Stimulated activated CD4-positive, alpha-beta T cell treated with anti-CD3 and anti-CD28 coated beads, Interleukin-4, amount 100 ng/mL, for 1 hour (primary cell): ENCODE data around the gene WNT9B.
A peak's percentile ranks its signal among the peaks of the same experiment; 100 is the strongest.

ENCODE experiments used
- DNase-seq: peaks from one replicate; pipeline ENCODE4 v3.0.0-alpha.2; 2020

The WNT9B gene, protein sequence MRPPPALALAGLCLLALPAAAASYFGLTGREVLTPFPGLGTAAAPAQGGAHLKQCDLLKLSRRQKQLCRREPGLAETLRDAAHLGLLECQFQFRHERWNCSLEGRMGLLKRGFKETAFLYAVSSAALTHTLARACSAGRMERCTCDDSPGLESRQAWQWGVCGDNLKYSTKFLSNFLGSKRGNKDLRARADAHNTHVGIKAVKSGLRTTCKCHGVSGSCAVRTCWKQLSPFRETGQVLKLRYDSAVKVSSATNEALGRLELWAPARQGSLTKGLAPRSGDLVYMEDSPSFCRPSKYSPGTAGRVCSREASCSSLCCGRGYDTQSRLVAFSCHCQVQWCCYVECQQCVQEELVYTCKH

DNA sequence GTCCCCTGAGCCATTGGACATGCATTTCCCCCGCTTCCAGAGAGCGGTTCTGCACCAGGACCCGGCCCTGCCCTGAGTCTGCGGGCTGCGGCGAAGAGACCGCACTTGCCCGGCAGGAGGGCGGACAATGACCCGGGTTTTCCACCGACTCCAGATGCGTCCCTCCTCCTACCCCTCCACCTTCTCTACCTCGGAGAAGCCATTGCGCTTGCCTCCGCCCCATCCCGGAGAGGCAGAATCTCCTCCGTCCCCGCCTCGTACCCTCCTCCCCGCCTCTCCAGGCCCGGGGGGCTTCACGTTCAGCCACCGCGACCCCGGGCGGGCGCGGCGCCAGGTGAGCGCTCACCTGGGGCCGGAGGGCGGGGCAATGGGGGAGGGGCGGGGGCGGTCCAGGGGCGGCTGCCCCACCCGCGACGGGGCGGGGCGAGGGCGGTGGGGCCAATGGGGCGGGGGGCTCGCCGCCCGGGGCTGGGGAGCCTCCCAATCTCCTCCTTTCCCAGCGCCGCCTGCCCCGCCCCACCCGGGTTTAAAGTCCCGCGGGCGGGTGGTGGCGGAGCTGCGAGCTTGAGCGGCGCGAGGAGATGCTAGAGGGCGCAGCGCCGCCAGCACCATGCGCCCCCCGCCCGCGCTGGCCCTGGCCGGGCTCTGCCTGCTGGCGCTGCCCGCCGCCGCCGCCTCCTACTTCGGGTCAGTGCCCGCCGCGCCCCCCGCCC is at the start of gene WNT9B:
WNT9B (plus strand) TSS at position 555 of the 713 bp plus-strand sequence; CDS start at position 611, 56 bp downstream.
- DNase-seq: peak; percentile 15

DNA sequence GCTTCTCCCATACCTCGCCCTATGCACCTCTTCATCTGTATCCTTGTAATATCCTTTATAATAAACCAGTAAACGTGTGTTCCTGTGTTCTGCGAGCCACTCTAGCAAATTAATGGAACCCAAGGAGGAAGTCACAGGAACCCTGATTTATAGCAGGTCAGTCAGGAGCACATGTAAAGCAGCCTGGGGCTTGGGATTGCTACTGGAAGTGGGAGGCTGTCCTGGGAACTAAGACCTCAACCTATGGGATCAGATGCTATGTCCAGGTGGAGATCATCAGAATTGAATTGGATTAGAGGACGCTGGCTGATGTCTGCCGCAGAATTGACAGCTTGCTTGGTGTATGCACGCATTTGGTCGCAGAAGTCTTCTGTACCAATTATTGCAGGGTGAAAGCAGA is 48.6 kb upstream of the WNT9B start:
- no peak for DNase-seq

DNA sequence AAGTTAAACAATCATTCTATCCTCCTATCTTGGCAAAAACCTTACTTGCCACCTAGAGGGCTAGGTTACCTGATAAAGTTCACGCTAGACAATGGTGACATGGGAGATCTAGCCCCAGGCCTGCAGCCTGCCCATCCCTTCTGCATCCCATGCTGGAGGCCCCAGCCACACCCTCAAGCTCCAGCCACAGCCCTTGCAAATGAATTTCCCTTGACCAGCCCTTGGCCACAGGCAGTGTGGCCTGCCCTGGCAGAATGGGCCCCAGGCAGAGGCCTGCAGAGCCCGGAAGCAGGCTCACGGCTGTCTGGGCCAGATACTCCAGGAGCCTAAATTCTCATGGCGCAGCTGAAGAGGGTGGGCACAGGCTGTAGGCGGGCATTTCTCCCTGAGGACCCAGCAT is 47.8 kb upstream of the WNT9B start:
- DNase-seq: no peak

DNA sequence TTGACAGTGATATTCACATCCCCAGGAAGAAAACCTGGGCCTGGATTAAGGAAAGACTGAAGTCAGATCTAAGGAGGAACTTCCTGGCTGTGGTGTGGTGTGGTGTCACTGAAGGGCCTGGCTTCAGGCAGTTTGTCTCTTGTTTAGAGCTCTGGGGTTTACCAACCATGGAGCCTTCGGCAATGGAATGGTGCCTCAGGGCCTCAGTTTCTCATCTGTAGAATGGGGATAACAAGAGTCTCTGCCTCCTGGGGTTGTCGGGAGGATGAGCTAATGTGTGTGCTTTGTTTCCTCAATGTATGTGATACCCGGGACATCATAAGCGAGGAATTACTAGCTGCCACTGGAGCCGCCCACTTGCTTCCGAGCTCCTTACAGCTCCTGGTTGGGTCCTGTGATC is 45.6 kb upstream of the WNT9B start:
- DNase-seq: no peak

DNA sequence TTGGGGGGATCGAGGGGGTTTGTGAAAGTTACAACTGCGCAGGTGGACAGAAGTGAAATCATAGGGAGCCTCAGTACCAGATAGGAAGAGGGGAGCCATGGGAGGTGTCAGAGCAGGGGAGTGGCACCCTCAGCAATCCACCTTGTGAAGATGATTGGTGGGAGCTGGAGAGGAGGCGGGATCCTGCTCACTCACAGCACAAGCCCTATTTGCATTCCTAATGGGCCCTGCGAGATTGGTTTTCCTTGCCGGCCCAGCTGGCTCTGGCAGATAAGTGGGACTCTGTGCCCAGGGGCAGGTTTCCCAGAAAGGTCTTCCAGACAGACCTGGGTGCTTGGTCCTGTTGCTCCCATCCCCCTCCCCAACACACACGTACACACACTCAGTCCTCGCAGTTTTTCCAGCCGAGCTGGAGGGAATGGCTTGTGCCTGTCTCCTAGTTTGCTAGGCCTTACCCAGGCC is 42.2 kb upstream of the WNT9B start:
- DNase-seq: no peak

DNA sequence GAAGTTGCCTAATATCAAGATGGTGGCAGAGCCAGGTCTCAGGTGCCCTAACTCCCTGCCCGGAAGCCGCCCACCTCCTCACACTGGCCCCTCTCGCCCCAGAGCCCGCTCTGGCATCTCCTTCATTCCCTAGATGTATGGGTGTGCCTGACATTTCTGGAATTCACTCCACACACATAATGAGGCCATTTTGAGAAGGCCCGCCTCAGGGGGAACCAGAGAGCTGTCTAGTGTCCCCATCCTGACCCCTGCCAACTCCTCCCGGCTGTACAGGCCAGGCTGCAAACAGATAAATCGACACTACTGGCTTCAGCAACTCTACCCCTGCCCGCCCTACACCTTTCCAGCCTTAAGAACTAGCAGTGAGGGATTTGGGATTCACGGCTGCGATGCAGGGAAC is 40.5 kb upstream of the WNT9B start:
- DNase-seq: no peak

DNA sequence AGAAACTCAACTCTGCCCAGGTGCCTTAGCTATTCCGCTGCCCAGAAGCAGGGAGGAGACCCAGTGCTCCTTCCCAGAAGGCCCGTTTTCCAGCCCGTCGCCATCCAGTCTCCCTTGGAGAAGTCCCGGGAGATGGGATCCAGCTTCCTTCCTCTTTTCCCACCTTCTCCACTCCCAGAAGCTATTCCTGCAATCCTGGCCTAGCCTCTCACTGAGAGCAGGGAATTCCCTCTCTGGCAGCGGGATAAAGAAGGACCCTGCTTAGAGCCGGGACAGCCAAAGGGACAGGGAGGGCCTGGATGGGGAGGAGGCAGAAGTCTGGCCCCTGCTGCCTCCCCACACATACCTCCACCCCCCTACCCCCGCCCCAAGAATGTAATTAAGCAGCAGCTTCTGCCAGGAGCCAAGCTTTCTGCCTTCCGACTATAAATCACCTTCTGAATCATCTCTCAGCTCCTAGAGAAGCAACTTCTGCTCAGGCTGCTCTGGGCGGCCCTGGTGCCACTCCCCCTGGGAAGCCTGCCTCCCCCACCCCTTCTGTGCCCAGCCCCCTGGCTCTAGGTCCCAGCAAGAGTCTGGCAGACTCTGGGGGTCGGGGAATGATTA is 39.3 kb upstream of the WNT9B start:
- no peak for DNase-seq

DNA sequence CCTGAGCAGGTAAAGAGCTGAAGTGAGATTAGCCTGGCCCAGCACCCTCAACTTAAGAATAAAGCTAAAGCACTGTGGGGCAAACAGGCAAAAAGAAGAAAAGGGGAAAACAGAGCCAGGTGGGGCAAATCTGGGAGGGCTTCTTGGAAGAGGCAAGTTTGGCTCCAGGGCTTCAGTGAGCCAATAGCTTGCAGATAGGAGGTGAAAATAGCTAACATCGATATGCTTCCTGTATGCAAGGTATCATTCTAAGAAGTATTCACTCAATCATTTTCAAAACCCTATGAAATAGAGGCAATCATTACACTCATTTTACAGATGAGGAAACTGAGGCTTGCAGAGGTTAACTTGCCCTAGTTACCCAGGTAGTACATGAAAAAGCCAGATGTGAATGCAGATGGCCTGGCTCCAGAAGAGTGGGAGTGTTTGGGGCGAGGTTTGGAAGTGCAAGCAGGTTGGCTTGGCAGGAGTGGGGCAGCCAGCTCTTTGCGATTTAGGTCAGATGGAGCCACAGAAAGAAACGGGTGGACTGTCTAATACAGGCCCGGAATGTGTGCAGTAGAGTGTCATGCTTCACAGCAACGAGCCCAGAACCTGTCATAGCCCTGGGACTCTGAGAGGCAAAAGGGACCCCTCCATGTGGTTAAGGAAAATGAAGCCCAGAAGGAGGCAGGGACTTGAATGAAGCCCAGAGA is 38.6 kb upstream of the WNT9B start:
- DNase-seq: no peak

DNA sequence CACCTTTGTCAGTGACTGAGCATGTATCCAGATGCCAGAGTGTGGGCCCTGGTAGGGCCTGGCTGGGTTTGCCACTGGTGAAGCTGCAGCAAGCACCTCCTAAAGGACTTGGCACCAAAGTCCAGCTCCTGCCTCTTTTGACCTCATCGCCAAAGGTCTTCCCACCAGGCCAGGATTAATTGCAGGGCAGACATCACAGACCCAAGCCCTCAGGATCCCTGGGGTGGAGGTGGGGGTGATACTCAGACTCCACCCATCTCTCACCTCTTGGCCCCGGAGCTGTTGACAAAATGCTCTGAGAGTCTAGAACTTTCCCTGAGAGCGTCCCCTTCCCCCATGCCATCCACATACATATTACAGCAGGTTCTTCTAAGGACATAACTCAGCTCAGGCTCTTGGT is 37.5 kb upstream of the WNT9B start:
- DNase-seq: no peak

DNA sequence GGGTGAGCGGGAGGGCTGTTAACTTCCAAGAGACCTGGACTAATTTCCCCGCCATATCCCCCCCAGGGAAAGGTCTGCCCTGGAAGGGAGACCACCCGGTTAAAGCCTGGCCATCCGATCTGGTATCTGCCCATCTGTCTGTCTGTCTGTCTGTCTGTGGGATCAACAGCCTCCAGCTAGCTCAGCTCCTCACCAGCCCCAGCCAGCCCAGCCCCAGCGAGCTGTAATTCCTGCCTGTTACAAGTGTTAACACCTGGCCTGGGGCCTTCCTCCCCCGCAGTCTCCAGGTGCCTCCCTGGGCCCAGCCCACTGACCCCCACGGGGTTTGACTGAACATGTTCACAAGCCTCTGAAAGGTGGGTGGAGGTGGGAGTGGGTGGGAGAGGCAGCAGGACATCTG is 36.9 kb upstream of the WNT9B start:
- no peak for DNase-seq

DNA sequence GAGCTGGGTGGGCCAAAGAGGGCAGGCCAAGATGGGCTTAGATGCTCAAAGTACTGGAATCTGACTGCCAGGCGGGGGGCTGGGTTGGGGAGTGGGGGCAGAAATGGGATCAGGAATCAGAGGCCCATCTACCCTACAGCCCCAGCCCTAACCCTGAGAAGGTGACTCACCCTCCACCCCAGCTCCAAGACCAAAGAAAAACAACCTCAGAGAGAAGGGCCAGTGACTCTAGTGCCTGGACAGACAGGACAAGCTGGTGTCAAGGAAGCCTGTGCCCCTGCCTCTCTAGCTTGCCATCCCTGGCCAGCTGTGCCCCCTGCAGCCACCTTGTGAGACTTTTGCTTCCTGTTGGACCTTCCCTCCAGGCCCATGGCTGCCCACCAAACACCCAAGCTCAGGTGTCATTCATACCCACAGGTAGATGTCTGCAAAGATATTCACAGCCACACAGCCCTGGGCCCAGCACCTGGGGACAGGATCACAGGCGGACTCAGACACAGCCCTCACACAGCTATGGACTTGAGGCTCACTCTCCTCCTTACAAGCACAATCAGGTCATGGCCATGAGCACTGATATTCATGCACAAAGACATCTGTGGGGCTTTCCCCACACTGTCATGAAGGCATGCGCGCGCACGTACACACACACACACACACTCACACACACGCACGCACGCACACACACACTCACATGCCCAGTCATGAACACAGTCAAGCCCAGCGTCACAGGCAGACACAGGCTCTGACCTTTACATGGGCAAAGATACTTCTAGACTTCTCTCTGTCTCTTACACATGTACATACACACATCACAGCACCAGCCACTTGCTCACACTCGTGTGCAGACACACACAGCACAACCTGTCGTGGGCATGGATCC is 35.7 kb upstream of the WNT9B start:
- DNase-seq: no peak

DNA sequence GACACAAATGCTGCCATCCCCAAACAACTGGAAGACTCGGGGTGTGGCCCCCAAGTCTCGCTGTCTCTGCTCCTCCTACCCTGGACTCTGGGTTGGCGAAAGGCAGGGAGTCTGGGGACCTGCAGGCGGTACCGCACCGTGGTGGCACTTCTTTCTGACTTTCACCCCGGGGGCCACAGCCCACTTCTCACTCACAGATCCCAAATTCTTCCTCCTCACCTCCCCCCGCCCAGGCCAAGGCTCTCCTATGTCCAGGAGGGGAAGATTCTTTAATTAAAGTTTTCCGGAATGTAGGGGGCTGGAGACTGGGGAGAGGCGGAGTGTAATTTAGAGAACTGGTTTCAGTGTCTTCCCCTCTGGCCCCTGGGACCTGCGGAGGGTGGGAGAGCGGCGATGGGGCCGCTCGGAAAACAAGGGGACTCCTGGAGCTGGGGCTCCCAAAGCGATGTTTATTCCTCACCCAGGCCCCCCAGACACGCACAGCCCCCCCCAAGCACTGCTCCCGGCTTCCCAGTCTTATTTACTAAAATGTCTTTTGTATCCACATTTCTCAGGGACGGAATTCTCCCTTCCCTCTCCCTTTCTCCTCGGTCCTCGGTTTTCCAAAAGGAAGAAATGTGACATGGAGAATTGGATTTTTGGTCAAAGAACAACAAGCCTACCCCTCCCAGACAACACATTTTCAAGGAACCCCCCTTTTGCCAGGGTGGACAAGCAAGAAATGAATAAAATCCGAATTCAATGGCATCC is 34.1 kb upstream of the WNT9B start:
- no peak for DNase-seq

DNA sequence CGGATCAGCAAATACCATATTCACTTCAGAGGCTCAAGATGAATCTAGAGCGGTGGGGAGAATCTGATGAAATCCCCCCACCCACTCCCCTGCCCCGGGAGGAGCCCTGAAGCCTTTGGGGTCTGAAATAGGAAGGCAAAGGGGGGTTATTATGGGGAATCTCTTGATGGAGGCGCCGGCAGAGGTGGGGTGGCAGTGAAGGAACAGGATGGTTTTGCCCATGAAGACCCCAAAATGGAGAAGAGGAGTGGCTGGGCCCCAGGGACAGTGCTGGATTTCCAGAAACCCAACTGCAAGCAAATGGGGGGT is 33.5 kb upstream of the WNT9B start:
- no peak for DNase-seq

DNA sequence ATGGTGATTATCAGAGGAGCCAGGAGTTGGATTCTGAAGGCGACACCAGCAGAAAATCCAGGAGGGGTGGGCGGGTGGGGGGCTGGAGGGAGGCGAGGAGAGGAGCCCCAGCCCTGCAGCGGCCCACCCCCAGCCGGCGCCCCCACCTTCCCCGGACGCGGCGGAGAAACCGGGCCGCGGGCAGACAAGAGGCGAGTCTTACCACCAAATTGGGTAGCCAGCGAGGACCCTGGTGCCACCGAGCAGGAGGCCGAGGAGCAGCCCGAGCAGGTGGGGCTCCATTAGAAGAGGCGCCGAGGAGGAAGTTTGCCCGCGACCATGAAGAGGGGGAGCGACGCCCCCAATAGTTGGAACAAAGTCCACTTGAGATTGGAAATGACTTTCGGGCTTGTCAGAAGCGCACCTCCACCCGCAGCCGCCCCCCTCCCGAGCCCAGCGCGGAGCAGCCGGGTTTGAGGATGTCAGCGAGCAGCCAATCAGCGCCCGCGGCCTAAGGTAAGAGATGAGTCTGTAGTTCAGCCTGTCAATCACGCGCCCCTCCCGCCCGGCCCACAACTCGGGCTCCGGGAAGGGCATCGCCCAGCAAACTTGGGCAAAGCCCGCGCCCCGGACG is 33.0 kb upstream of the WNT9B start, which contains the start of gene WNT3:
WNT3 (minus strand) TSS at position 377 of the 613 bp plus-strand sequence; CDS start at position 282, 95 bp downstream.
- DNase-seq: peak; percentile 64

DNA sequence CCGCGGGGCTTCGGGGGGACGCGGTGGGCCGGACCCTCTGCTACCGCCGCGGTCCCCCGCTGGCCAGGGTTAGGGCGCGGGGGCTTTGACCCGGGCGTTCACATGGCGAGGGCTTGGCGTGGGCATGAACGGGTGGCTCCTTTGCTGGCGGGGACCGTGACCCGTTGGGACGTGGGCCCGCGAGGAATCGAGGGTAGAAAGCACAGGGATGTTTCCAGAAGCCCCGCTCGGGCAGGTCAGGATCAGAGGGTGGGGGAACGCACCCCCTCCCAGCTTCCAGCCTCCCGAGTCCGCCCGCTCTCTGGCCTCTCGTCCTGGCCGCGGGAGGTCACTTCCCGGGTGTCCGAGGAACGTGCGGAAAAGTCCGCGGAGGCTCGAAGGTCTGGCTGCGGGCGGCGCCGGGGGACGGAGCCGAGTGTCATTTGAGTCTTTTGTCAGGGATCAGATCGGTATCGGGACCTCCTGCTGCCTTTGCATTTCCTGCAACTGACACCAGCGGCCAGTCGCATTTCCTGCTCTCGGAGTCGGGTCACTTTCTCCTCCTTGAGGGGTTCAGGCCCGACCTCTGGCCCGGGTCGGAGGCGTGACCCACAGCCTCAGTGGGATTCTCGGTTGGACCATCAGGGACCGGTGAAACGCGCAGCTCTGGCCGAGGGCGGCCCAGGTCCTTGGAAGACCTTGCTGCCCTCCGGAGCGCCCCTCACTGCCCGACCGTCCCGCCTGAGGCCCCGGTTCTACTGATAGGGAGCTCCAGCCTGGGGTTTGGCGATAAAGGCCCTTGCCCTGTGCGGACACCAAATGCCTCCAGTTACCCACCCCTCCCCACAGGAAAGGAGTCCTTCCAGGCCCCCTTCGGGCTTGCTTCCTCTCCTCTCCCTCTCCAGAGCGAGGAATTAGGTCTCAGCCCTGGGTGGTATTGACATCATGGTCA is 32.2 kb upstream of the WNT9B start:
- DNase-seq: no peak

DNA sequence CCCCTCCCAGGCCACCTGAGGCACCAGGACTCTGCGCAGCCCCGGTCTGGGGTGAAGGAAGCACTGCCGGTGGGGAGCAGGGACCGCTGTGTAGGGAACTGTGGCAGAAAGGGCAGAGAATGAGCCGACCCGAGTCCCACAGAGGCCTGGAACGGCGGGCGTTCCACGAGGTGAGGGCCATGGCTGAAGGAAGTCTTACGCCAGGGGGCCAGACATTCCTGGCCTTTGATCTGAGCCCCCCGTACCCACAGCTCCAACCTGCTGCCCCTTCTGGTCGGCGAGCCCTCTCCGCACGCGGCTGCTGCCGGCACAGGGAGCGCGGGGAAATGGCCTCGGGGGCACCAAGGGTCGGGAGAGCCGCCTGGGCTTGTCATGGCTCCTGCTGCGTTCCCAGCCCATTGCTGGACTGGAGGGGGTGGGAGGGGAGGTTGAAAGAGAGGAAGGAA is 31.5 kb upstream of the WNT9B start:
- no peak for DNase-seq

DNA sequence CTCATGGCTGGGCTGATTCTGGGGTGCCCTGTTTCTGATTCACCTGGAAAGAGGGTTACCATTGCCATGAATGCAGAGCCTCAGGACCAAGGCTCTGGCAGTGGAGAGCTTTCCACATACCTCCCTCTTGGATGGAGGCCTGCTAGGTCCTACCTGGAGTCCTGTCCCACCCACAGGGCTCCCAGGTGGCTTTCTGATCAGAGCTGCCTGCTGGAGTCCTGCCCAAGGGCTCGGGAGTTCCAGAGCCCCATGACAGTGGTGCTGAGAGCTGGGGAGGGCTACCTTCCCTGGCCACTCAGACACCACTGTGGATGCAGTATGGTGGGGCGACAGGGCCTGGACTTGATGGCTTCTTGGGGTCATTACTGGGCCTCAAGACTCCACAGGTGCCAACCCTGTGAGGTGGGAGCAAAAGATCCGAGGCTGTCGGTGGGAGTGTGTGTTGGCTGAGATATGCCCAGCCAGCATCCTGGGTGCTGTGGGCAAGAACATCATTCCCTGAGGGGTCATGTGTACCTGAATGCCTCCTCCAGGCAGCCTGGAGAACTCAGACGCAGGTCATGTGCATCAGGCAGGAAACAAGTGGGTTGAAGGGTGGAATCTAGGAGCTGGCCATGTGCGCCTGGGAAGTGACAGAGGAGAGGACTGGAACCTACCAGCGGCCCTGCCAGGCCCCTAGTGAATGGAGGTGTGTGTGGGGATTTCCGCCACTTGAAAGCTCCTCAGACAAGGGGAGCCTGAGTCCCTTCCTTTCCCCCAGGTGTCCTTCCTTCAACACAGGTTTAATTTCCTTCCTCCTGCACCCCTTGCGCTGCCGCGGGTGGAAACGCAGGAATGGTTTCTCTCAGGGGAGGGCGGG is 30.6 kb upstream of the WNT9B start:
- no peak for DNase-seq

DNA sequence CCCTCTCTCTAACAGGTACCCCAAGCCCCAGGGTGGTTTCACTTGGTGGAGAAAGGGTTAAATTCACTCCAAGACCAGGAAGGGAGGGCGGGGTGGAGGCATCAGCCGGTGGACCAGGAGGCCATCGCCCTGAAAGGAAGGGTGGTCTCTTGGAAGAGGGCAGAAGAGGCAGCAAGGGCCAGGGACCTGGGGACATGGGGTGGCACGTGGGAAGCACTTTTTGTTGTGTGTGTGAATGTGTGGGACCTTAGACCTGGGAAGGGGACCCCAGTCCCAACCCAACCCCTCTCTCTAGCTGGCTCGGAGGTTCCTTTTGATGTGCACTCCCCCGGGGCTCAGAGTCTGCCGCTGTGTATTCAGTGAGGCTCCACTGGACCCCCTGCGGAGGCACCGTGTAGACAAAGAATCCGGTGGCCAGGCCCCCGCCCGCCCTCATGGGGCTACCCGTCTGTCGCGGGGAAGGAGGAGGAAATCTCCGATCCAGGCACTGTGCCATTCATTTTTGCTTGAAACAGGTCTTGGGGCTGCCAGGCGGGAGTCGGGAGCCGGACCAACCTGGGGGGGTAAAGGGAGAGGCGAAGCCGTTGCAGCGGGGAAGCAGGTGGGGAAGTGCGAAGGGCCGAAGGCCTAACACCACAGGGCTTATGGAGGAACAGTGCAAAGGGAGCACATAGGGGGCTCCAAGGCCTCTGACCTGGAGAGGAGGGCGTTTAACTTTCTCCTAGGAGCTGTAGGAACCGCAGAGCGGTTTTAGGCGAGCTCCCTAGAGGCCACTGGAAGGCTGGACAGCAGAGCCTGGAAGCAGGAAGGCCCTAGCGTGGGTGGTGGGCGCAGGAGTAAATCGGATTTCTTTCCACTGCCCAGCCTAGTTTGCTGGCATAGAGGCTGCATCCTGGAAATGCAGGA is 29.6 kb upstream of the WNT9B start:
- no peak for DNase-seq
